Femur (tissue), 1 donor: ENCODE measurements around the gene TPSAB1.

Source experiments
- DNase-seq: peaks from one replicate; pipeline ENCODE4 v3.0.0-alpha.2; 2017

Gene TPSAB1

GRCh38 chr16:1271724-1272413 lies 31.4 kb downstream of the TPSAB1 start:
- peak; percentile 63 for DNase-seq

- no peak for DNase-seq
Measured at GRCh38 chr16:1272453-1273198, 32.1 kb downstream of the TPSAB1 start.

GRCh38 chr16:1273816-1274215 lies 33.3 kb downstream of the TPSAB1 start:
- no peak for DNase-seq

- DNase-seq: no peak
Measured at GRCh38 chr16:1274767-1275166, 34.3 kb downstream of the TPSAB1 start.

GRCh38 chr16:1275791-1276579 lies 35.5 kb downstream of the TPSAB1 start:
- DNase-seq: no peak

- DNase-seq: no peak
Measured at GRCh38 chr16:1276580-1276878, 36.0 kb downstream of the TPSAB1 start.

GRCh38 chr16:1277151-1277598 lies 36.7 kb downstream of the TPSAB1 start:
- DNase-seq: no peak

- no peak for DNase-seq
Measured at GRCh38 chr16:1277617-1278282, 37.2 kb downstream of the TPSAB1 start.

GRCh38 chr16:1278477-1278876 lies 38.0 kb downstream of the TPSAB1 start:
- no peak for DNase-seq

GRCh38 chr16:1279081-1279944 lies 38.8 kb downstream of the TPSAB1 start:
- DNase-seq: no peak

- no peak for DNase-seq
Measured at GRCh38 chr16:1279945-1280589, 39.6 kb downstream of the TPSAB1 start.

- DNase-seq: no peak
Measured at GRCh38 chr16:1280783-1281182, 40.3 kb downstream of the TPSAB1 start.

GRCh38 chr16:1281517-1281916 lies 41.0 kb downstream of the TPSAB1 start:
- no peak for DNase-seq

GRCh38 chr16:1282324-1282973 lies 41.9 kb downstream of the TPSAB1 start:
- no peak for DNase-seq

- no peak for DNase-seq
Measured at GRCh38 chr16:1283296-1283695, 42.8 kb downstream of the TPSAB1 start.

- DNase-seq: no peak
Measured at GRCh38 chr16:1283996-1284616, 43.6 kb downstream of the TPSAB1 start.

- no peak for DNase-seq
Measured at GRCh38 chr16:1285669-1286512, 45.4 kb downstream of the TPSAB1 start.

GRCh38 chr16:1286513-1287094 lies 46.1 kb downstream of the TPSAB1 start:
- DNase-seq: no peak

- DNase-seq: no peak
Measured at GRCh38 chr16:1287982-1288670, 47.6 kb downstream of the TPSAB1 start.
